ENCODE results near the gene ERFE.

The ERFE gene

GRCh38 chr2:238129166-238130010, 29.4 kb upstream of the ERFE start:
- peak overlapping the region; percentile 26 for H2BK5ac ChIP-seq (ENCODE audit: low read length)

DNA sequence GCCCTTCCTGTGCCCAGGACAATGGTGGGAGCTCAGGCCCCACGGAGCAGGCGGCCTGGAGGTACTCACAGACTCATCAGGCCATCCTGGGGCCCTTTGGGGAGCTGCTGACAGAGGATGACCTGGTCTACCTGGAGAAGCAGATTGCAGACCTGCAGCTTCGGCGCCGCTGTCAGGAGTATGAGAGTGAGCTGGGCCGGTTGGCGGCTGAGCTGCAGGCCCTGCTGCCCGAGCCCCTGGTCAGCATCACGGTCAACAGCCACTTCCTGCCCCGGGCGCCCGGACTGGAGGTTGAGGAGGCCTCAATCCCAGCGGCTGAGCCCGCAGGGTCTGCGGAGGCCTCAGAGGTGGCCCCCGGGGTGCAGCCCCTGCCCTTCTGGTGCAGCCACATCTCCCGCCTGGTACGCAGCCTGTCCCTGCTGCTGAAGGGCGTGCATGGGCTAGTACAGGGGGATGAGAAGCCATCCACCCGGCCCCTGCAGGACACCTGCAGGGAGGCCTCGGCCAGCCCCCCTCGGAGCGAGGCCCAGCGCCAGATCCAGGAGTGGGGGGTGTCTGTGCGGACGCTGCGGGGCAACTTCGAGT, 28.6 kb upstream of the ERFE start:
- peaks cover 2 to 5% of the 10 kb centered on the region in 2 donors for H3K4me1 ChIP-seq (ENCODE audit: control insufficient read depth in 2 of 2, insufficient read depth in 1 of 2, low read depth in 1 of 2, low read length in 2 of 2)
- no peak overlapping the region for H4K91ac ChIP-seq (ENCODE audit: low read depth, low read length, poor library complexity)
- H4K8ac ChIP-seq (ENCODE audit: low read depth, low read length): no peak overlapping the region
- no peak overlapping the region for H3K27ac ChIP-seq (replicated peaks; ENCODE audit: low read length)
- peak overlapping the region; percentile 17 for H3K4ac ChIP-seq (ENCODE audit: low read length)
- DNase-seq (ENCODE audit: low spot score): no peak
- peak overlapping the region; percentile 26 for H2BK5ac ChIP-seq (ENCODE audit: low read length)
- peak overlapping the region; percentile 70 for H3K18ac ChIP-seq (ENCODE audit: low read length)
- no CpG with 5 or more reads among the region's 28 CpGs for WGBS, 2 donors (ENCODE audit: extremely low coverage in 2 of 2, insufficient read length in 2 of 2, insufficient replicate concordance in 1 of 2)
- H2BK12ac ChIP-seq (ENCODE audit: low read length): peak overlapping the region; percentile 30
- no peak overlapping the region for H3K14ac ChIP-seq (ENCODE audit: low read length)
- H2AFZ ChIP-seq (ENCODE audit: low read length): peak overlapping the region; percentile 13
- peak overlapping the region; percentile 56 for H2AK5ac ChIP-seq (ENCODE audit: low read depth, low read length)
- peaks cover 0 to 5% of the 10 kb centered on the region in 2 donors for H3K9me3 ChIP-seq (replicated peaks in 1 of 2; ENCODE audit: control insufficient read depth in 2 of 2, insufficient read depth in 1 of 2, low read depth in 1 of 2, low read length in 2 of 2)
- H2BK15ac ChIP-seq (ENCODE audit: low read length): no peak overlapping the region
- peaks cover 8% of the 10 kb centered on the region for H3K79me1 ChIP-seq (ENCODE audit: low read depth, low read length)
- H3K4me2 ChIP-seq (ENCODE audit: insufficient read depth, low read length, poor library complexity, severe bottlenecking): no peak overlapping the region
- no peak overlapping the region for H3K9ac ChIP-seq (ENCODE audit: low read depth, low read length, poor library complexity)
- no peak overlapping the region for H3K4me3 ChIP-seq (ENCODE audit: low read length in 2 of 2)
- H3K23ac ChIP-seq (ENCODE audit: low read depth, low read length, poor library complexity): peak overlapping the region; percentile 43
- peaks cover 0 to 3% (median 0%) of the 10 kb centered on the region in 3 experiments for H3K27me3 ChIP-seq (ENCODE audit: control insufficient read depth in 3 of 3, insufficient read depth in 3 of 3, low read depth in 1 of 3, low read length in 3 of 3)
- no peaks in the 10 kb centered on the region for H3K36me3 ChIP-seq (replicated peaks in 1 of 2; ENCODE audit: control insufficient read depth in 2 of 2, insufficient read depth in 2 of 2, low read length in 2 of 2)
- H2BK120ac ChIP-seq (ENCODE audit: low read depth, low read length): no peak overlapping the region

More at GRCh38 chr2:238129166-238130010, 29.4 kb upstream of the ERFE start:
- no peak overlapping the region for H2BK12ac ChIP-seq (ENCODE audit: low read length)
- peaks cover 2 to 5% of the 10 kb centered on the region in 2 donors for H3K4me1 ChIP-seq (ENCODE audit: control insufficient read depth in 2 of 2, insufficient read depth in 1 of 2, low read depth in 1 of 2, low read length in 2 of 2)
- no peak overlapping the region for H4K91ac ChIP-seq (ENCODE audit: low read depth, low read length, poor library complexity)
- peaks cover 0 to 5% of the 10 kb centered on the region in 2 donors for H3K9me3 ChIP-seq (replicated peaks in 1 of 2; ENCODE audit: control insufficient read depth in 2 of 2, insufficient read depth in 1 of 2, low read depth in 1 of 2, low read length in 2 of 2)
- no peak overlapping the region for H2BK120ac ChIP-seq (ENCODE audit: low read depth, low read length)
- peak overlapping the region; percentile 11 for H3K4me2 ChIP-seq (ENCODE audit: insufficient read depth, low read length, poor library complexity, severe bottlenecking)
- no peak overlapping the region for H4K8ac ChIP-seq (ENCODE audit: low read depth, low read length)
- H3K27ac ChIP-seq (replicated peaks; ENCODE audit: low read length): no peak overlapping the region
- H3K14ac ChIP-seq (ENCODE audit: low read length): peak overlapping the region; percentile 71
- H3K4ac ChIP-seq (ENCODE audit: low read length): peak overlapping the region; percentile 76
- H3K23ac ChIP-seq (ENCODE audit: low read depth, low read length, poor library complexity): no peak overlapping the region
- DNase-seq (ENCODE audit: low spot score): no peak
- no peak overlapping the region for H2AK5ac ChIP-seq (ENCODE audit: low read depth, low read length)
- H2AFZ ChIP-seq (ENCODE audit: low read length): peak overlapping the region; percentile 9
- no peak overlapping the region for H3K4me3 ChIP-seq (ENCODE audit: low read length in 2 of 2)
- no CpG with 5 or more reads among the region's 22 CpGs for WGBS, 2 donors (ENCODE audit: extremely low coverage in 2 of 2, insufficient read length in 2 of 2, insufficient replicate concordance in 1 of 2)
- no peak overlapping the region for H3K9ac ChIP-seq (ENCODE audit: low read depth, low read length, poor library complexity)
- H3K79me1 ChIP-seq (ENCODE audit: low read depth, low read length): peaks cover 8% of the 10 kb centered on the region
- peak overlapping the region; percentile 83 for H2BK15ac ChIP-seq (ENCODE audit: low read length)
- peaks cover 0 to 2% (median 0%) of the 10 kb centered on the region in 3 experiments for H3K27me3 ChIP-seq (ENCODE audit: control insufficient read depth in 3 of 3, insufficient read depth in 3 of 3, low read depth in 1 of 3, low read length in 3 of 3)
- peaks cover 0 to 2% of the 10 kb centered on the region in 2 donors for H3K36me3 ChIP-seq (replicated peaks in 1 of 2; ENCODE audit: control insufficient read depth in 2 of 2, insufficient read depth in 2 of 2, low read length in 2 of 2)
- H3K18ac ChIP-seq (ENCODE audit: low read length): peak overlapping the region; percentile 64

GRCh38 chr2:238130696-238131628, 27.8 kb upstream of the ERFE start:
- Histone ChIP-seq H3K9me3 (replicated peaks in 1 of 2; ENCODE audit: control insufficient read depth in 2 of 2, insufficient read depth in 1 of 2, low read depth in 1 of 2, low read length in 2 of 2) (peaks cover 0 to 3% of the 10 kb centered on the region in 2 donors), H4K91ac (ENCODE audit: low read depth, low read length, poor library complexity) (no peak overlapping the region), H4K8ac (ENCODE audit: low read depth, low read length) (peak overlapping the region; percentile 58), H3K14ac (ENCODE audit: low read length) (peak overlapping the region; percentile 38), H3K4me1 (ENCODE audit: control insufficient read depth in 2 of 2, insufficient read depth in 1 of 2, low read depth in 1 of 2, low read length in 2 of 2) (peaks cover 2 to 5% of the 10 kb centered on the region in 2 donors), H3K27ac (replicated peaks; ENCODE audit: low read length) (no peak overlapping the region), H3K4me2 (ENCODE audit: insufficient read depth, low read length, poor library complexity, severe bottlenecking) (no peak overlapping the region), H3K4ac (ENCODE audit: low read length) (peak overlapping the region; percentile 45), H3K23ac (ENCODE audit: low read depth, low read length, poor library complexity) (peak overlapping the region; percentile 43), H3K36me3 (replicated peaks in 1 of 2; ENCODE audit: control insufficient read depth in 2 of 2, insufficient read depth in 2 of 2, low read length in 2 of 2) (no peaks in the 10 kb centered on the region), H3K4me3 (ENCODE audit: low read length in 2 of 2) (no peak overlapping the region), H2BK5ac (ENCODE audit: low read length) (peak overlapping the region; percentile 13), H2BK15ac (ENCODE audit: low read length) (peak overlapping the region; percentile 33), H3K9ac (ENCODE audit: low read depth, low read length, poor library complexity) (no peak overlapping the region), H2AK5ac (ENCODE audit: low read depth, low read length) (peak overlapping the region; percentile 45), H3K27me3 (ENCODE audit: control insufficient read depth in 3 of 3, insufficient read depth in 3 of 3, low read depth in 1 of 3, low read length in 3 of 3) (peaks cover 0 to 5% (median 0%) of the 10 kb centered on the region in 3 experiments), H3K18ac (ENCODE audit: low read length) (peak overlapping the region; percentile 83), H2BK12ac (ENCODE audit: low read length) (peak overlapping the region; percentile 84), H3K79me1 (ENCODE audit: low read depth, low read length) (peaks cover 3% of the 10 kb centered on the region), H2BK120ac (ENCODE audit: low read depth, low read length) (no peak overlapping the region), H2AFZ (ENCODE audit: low read length) (peak overlapping the region; percentile 13)
- no peak for DNase-seq (ENCODE audit: low spot score)
- no CpG with 5 or more reads among the region's 68 CpGs for WGBS, 2 donors (ENCODE audit: extremely low coverage in 2 of 2, insufficient read length in 2 of 2, insufficient replicate concordance in 1 of 2)
